Measurements from ENCODE around the gene TMEM108.

TMEM108 gene

DNA sequence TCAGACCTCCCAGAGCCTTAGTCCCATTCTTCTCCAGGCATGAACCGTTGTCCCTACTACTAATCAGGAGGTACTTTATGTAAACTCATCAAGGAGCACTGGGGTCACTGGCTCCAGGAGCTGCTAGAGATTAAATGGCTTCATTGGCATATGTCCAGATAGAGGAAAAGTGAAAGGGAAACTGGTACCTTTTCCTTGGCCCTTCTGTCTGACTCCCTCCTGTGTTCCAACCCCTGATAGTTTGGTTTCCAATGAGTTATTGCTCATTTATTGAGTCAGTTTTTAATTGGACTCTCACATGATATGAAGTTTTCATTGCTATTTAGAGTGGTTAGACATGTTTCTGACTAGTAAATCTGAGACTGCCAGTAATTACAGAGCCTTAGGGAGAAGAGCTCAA lies 231.2 kb downstream of the TMEM108 start:
- Mint-ChIP-seq H3K9me3 (no peaks in the 10 kb centered on the region), H3K36me3 (ENCODE audit: low read depth) (no peaks in the 10 kb centered on the region), H3K27me3 (ENCODE audit: low read depth) (peaks cover 3% of the 10 kb centered on the region), H3K4me1 (peaks cover 11% of the 10 kb centered on the region), H3K27ac (no peak overlapping the region), H3K4me3 (no peak overlapping the region)
- no peak for TF ChIP-seq CTCF (IDR thresholded peaks at IDR 0.05; ENCODE audit: unreplicated experiment in 3 of 3)

DNA sequence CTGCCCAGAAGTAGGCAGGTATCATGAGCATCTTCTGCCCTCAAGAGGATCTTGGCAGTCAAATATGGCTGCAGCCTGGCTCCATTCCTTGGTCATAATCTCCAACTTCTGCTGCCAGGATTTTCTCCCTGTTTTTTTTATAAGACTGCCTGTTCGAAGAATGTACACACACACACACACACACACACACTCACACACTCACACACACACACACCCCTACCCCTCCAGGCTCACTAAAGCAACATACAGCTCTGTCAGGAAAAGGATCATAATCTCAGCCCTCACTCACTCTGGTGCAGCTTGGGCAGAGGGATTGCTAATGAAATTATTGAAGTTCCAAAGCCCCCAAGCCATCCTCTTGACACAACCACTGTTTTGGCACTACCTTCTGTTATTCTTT lies 232.4 kb downstream of the TMEM108 start:
- Mint-ChIP-seq H3K9me3 (no peaks in the 10 kb centered on the region), H3K36me3 (ENCODE audit: low read depth) (no peaks in the 10 kb centered on the region), H3K27ac (no peak overlapping the region), H3K4me1 (peaks cover 11% of the 10 kb centered on the region), H3K27me3 (ENCODE audit: low read depth) (peaks cover 3% of the 10 kb centered on the region), H3K4me3 (no peak overlapping the region)
- TF ChIP-seq CTCF (IDR thresholded peaks at IDR 0.05; ENCODE audit: unreplicated experiment in 3 of 3), result no peak

DNA sequence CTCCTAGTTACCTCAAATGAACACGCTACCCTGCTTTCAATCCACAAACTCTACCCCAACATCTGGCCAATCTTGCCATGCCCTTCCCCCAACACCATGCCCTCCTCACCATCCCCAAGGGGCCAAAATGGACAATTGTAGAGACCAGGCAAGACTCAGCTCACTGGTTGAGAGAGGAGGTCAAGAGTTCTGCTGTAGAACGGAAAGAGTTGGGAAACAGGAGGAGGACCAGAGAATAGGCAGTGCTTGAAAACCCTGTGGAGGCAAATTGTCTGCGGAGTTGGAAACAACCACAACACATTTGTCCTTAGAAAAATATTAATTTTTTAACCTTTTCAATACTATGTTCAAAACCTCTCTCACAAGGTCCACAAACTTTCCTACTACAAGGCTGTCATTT lies 232.9 kb downstream of the TMEM108 start:
- Mint-ChIP-seq H3K27me3 (ENCODE audit: low read depth) (peaks cover 3% of the 10 kb centered on the region), H3K4me1 (peaks cover 11% of the 10 kb centered on the region), H3K36me3 (ENCODE audit: low read depth) (no peaks in the 10 kb centered on the region), H3K27ac (no peak overlapping the region), H3K4me3 (no peak overlapping the region), H3K9me3 (no peaks in the 10 kb centered on the region)
- no peak for TF ChIP-seq CTCF (IDR thresholded peaks at IDR 0.05; ENCODE audit: unreplicated experiment in 3 of 3)

GRCh38 chr3:133271539-133271938 lies 233.3 kb downstream of the TMEM108 start:
- no peak overlapping the region for H3K27ac Mint-ChIP-seq
- no peaks in the 10 kb centered on the region for H3K9me3 Mint-ChIP-seq
- peaks cover 3% of the 10 kb centered on the region for H3K27me3 Mint-ChIP-seq (ENCODE audit: low read depth)
- no peaks in the 10 kb centered on the region for H3K36me3 Mint-ChIP-seq (ENCODE audit: low read depth)
- H3K4me3 Mint-ChIP-seq, result no peak overlapping the region
- no peak for TF ChIP-seq CTCF (IDR thresholded peaks at IDR 0.05; ENCODE audit: unreplicated experiment in 3 of 3)
- peaks cover 11% of the 10 kb centered on the region for H3K4me1 Mint-ChIP-seq

- H3K9me3 Mint-ChIP-seq, result no peaks in the 10 kb centered on the region
- H3K4me3 Mint-ChIP-seq, result no peak overlapping the region
- H3K4me1 Mint-ChIP-seq, result peaks cover 11% of the 10 kb centered on the region
- H3K27ac Mint-ChIP-seq, result no peak overlapping the region
- no peak for TF ChIP-seq CTCF (IDR thresholded peaks at IDR 0.05; ENCODE audit: unreplicated experiment in 3 of 3)
- H3K36me3 Mint-ChIP-seq (ENCODE audit: low read depth), result no peaks in the 10 kb centered on the region
- H3K27me3 Mint-ChIP-seq (ENCODE audit: low read depth), result peaks cover 3% of the 10 kb centered on the region
These were observed 235.2 kb downstream of the TMEM108 start for GRCh38 chr3:133273346-133273745.

DNA sequence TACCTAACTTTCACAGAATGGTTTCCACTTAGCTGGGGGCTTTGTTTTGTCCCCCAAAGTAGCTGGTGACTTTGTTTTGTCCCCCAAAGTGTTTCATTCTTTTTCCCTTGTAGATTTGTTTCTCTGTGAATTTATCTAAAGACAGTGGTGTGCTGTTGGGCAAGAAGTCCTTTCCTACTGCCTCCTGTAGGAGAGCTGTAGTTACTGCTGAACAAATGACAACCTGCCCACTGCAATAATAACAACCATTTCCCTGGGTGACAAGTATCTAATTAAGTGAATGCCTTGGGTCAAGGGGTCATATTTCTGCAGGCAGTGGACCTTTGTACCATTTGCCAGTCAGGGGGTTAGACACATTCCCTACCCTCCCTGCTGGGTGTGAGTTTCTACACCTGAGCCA lies 236.3 kb downstream of the TMEM108 start:
- Mint-ChIP-seq H3K27me3 (ENCODE audit: low read depth) (peaks cover 3% of the 10 kb centered on the region), H3K9me3 (no peaks in the 10 kb centered on the region), H3K4me3 (no peak overlapping the region), H3K4me1 (peaks cover 8% of the 10 kb centered on the region), H3K27ac (no peak overlapping the region), H3K36me3 (ENCODE audit: low read depth) (no peaks in the 10 kb centered on the region)
- no peak for TF ChIP-seq CTCF (IDR thresholded peaks at IDR 0.05; ENCODE audit: unreplicated experiment in 3 of 3)
